ENCODE data around the gene SUPT3H. TPM values are rescaled to one million over a fixed set of nuclear protein-coding genes. Genes with fewer than 3 reads are reported as not detected.

SUPT3H gene
- polyA plus RNA-seq, 1 donor (not counting 4 experiments of a cell fraction or from before 2014, with no cell fraction given) = 7.6 TPM

DNA sequence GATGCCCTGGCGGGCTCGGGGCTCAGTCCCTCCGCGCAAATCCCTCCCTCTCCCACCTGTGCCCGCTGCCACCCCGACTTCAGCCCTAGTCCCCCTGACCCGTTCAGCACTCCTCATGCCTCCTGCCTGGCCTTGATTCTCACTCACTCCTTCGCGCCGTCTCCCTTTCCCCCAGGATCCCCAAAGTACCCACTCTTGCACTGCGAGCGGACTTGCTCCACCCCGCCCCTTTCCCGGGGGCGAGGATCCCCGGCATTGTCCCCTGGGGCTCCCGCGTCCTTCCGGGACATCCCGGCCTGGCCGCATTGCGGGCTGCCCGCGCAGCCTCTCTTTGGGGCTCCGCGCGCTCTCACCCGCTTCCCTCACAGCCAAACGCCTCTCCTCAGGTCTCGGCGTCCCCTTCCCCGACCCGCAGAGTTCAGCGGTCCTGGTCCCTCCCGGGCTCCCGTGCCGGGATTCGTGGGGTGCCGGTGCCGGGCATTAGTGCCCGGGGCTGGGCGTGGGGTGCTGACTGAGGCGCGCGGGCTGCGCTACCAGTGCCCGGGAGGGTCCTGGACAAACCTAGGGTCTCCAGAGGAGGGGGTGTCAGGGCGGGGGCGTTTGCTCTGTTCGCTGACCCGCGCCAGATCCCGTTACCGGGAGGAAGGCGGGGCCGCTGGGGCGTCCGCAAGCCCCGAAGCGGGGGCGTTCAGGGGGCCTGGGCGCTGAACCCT lies 45.5 kb upstream of the SUPT3H start:
- FAIRE-seq (no peak), DNase-seq (ENCODE audit: low read depth, low spot score) (no peak)
- H3K4me1 ChIP-seq (ENCODE audit: control insufficient read depth, extremely low read depth, insufficient read depth, low read length) = peaks cover 21% of the 10 kb centered on the region
- no peaks in the 10 kb centered on the region for H3K36me3 ChIP-seq (ENCODE audit: control insufficient read depth in 2 of 2, extremely low read depth in 1 of 2, insufficient read depth in 2 of 2, low read length in 2 of 2)
- H3K27ac ChIP-seq (ENCODE audit: control insufficient read depth, insufficient read depth, low read length) = peak overlapping the region; percentile 43
- H3K9me1 ChIP-seq (ENCODE audit: control insufficient read depth, extremely low read depth, insufficient read depth, low read length) = no peaks in the 10 kb centered on the region
- no peaks in the 10 kb centered on the region for H4K20me1 ChIP-seq (ENCODE audit: control insufficient read depth, extremely low read depth, insufficient read depth, low read length)
- no peaks in the 10 kb centered on the region for H3K79me2 ChIP-seq (ENCODE audit: control insufficient read depth, insufficient read depth, low read length)
- peak overlapping the region; percentile 73 to 90 (median 85) for H3K4me3 ChIP-seq (ENCODE audit: control insufficient read depth in 2 of 3, extremely low read depth in 1 of 3, insufficient read depth in 2 of 3, low read depth in 1 of 3, low read length in 3 of 3)
- peak overlapping the region; percentile 96 for H2AFZ ChIP-seq (ENCODE audit: control insufficient read depth, low read length)
- peaks cover 9% of the 10 kb centered on the region for H3K27me3 ChIP-seq (ENCODE audit: control insufficient read depth, extremely low read depth, insufficient read depth, low read length)
- H3K4me2 ChIP-seq (ENCODE audit: control insufficient read depth, extremely low read depth, insufficient read depth, low read depth, low read length) = peak overlapping the region; percentile 80
- TF ChIP-seq CTCF (optimal IDR thresholded peaks at IDR 0.05 in 1 of 3, IDR thresholded peaks at IDR 0.05 in 1 of 3, conservative IDR thresholded peaks at IDR 0.05 in 1 of 3; ENCODE audit: extremely low read depth in 1 of 3, insufficient read depth in 2 of 3, low read length in 3 of 3) = no peak
- TF ChIP-seq EZH2 (IDR thresholded peaks at IDR 0.05; ENCODE audit: low read length) = no peak
- no peaks in the 10 kb centered on the region for H3K9me3 ChIP-seq (ENCODE audit: control insufficient read depth, low read depth, low read length)
- dilution Hi-C loops (cut with MboI; ENCODE audit: extremely low pct_ligation_motif_present, low sequenced_read_pairs) = no loop called here
- peak overlapping the region; percentile 81 for H3K9ac ChIP-seq (ENCODE audit: control insufficient read depth, extremely low read depth, insufficient read depth, low read length)

DNA sequence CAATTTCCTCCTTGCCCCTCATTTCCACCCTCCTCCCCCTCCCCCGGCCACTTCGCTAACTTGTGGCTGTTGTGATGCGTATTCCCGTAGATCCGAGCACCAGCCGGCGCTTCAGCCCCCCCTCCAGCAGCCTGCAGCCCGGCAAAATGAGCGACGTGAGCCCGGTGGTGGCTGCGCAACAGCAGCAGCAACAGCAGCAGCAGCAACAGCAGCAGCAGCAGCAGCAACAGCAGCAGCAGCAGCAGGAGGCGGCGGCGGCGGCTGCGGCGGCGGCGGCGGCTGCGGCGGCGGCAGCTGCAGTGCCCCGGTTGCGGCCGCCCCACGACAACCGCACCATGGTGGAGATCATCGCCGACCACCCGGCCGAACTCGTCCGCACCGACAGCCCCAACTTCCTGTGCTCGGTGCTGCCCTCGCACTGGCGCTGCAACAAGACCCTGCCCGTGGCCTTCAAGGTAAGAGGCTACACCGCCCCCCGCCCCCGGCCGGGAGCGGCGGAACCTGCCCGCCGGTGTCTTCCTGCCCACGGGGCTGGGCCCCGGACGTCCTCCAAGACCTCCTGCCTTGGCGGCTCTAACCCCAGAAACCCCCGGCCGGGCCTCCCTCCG lies 44.9 kb upstream of the SUPT3H start:
- no peaks in the 10 kb centered on the region for H3K79me2 ChIP-seq (ENCODE audit: control insufficient read depth, insufficient read depth, low read length)

More for the DNA sequence above, 44.9 kb upstream of the SUPT3H start:
- peak overlapping the region; percentile 80 for H3K4me2 ChIP-seq (ENCODE audit: control insufficient read depth, extremely low read depth, insufficient read depth, low read depth, low read length)
- H2AFZ ChIP-seq (ENCODE audit: control insufficient read depth, low read length) = peak overlapping the region; percentile 96
- peak in 1 of 3 experiments; percentile 19 for TF ChIP-seq CTCF (optimal IDR thresholded peaks at IDR 0.05 in 1 of 3, IDR thresholded peaks at IDR 0.05 in 1 of 3, conservative IDR thresholded peaks at IDR 0.05 in 1 of 3; ENCODE audit: extremely low read depth in 1 of 3, insufficient read depth in 2 of 3, low read length in 3 of 3)
- TF ChIP-seq EZH2 (IDR thresholded peaks at IDR 0.05; ENCODE audit: low read length) = no peak
- DNase-seq (ENCODE audit: low read depth, low spot score) (no peak), FAIRE-seq (no peak)
- peak overlapping the region; percentile 81 for H3K9ac ChIP-seq (ENCODE audit: control insufficient read depth, extremely low read depth, insufficient read depth, low read length)
- H3K9me3 ChIP-seq (ENCODE audit: control insufficient read depth, low read depth, low read length) = no peaks in the 10 kb centered on the region
- peak overlapping the region; percentile 43 for H3K27ac ChIP-seq (ENCODE audit: control insufficient read depth, insufficient read depth, low read length)
- H3K9me1 ChIP-seq (ENCODE audit: control insufficient read depth, extremely low read depth, insufficient read depth, low read length) = no peaks in the 10 kb centered on the region
- no peaks in the 10 kb centered on the region for H4K20me1 ChIP-seq (ENCODE audit: control insufficient read depth, extremely low read depth, insufficient read depth, low read length)
- H3K27me3 ChIP-seq (ENCODE audit: control insufficient read depth, extremely low read depth, insufficient read depth, low read length) = peaks cover 9% of the 10 kb centered on the region
- no peaks in the 10 kb centered on the region for H3K36me3 ChIP-seq (ENCODE audit: control insufficient read depth in 2 of 2, extremely low read depth in 1 of 2, insufficient read depth in 2 of 2, low read length in 2 of 2)
- dilution Hi-C loops (cut with MboI; ENCODE audit: extremely low pct_ligation_motif_present, low sequenced_read_pairs) = no loop called here
- peaks cover 21% of the 10 kb centered on the region for H3K4me1 ChIP-seq (ENCODE audit: control insufficient read depth, extremely low read depth, insufficient read depth, low read length)
- H3K4me3 ChIP-seq (ENCODE audit: control insufficient read depth in 2 of 3, extremely low read depth in 1 of 3, insufficient read depth in 2 of 3, low read depth in 1 of 3, low read length in 3 of 3) = peak overlapping the region; percentile 73 to 90 (median 85)
